ENCODE results near the gene MLX.

GRCh38 chr17:42581744-42582270 is 14.9 kb downstream of the MLX start:
- TF ChIP-seq CTCF (conservative IDR thresholded peaks at IDR 0.05; ENCODE audit: low read depth, low read length) (no peak), EZH2 (IDR thresholded peaks at IDR 0.05; ENCODE audit: borderline replicate concordance, low read depth, low read length, poor library complexity, severe bottlenecking) (no peak)
